Activated CD4-positive, alpha-beta T cell treated with anti-CD3 and anti-CD28 coated beads, Interleukin-2, amount 50 U/mL, for 4 hours (primary cell): ENCODE data around the gene TDRD7.

Experiments
- DNase-seq, 2 experiments: peaks; one replicate each; pipeline ENCODE4 v3.0.0-alpha.2; 2020

Gene TDRD7

GRCh38 chr9:97411789-97412625 is at the start of gene TDRD7:
TSS of gene TDRD7 (plus strand) at chr9:97412096. CDS start at chr9:97428466, 16,370 bp downstream.
- DNase-seq: peak; percentile 89 to 90

GRCh38 chr9:97362777-97363545 is 48.9 kb upstream of the TDRD7 start:
- DNase-seq: no peak

GRCh38 chr9:97363661-97364299 is 48.1 kb upstream of the TDRD7 start:
- DNase-seq: no peak

- DNase-seq: no peak
Observed at GRCh38 chr9:97364769-97365490, 47.0 kb upstream of the TDRD7 start.

GRCh38 chr9:97365634-97366033 is 46.3 kb upstream of the TDRD7 start:
- DNase-seq: no peak

- no peak for DNase-seq
Observed at GRCh38 chr9:97366476-97366875, 45.4 kb upstream of the TDRD7 start.

- DNase-seq: no peak
Observed at GRCh38 chr9:97366889-97367288, 45.0 kb upstream of the TDRD7 start.

GRCh38 chr9:97367729-97368128 is 44.2 kb upstream of the TDRD7 start:
- no peak for DNase-seq

GRCh38 chr9:97368964-97369363 is 42.9 kb upstream of the TDRD7 start:
- no peak for DNase-seq

- no peak for DNase-seq
Observed at GRCh38 chr9:97372580-97372979, 39.3 kb upstream of the TDRD7 start.

GRCh38 chr9:97373331-97373730 is 38.6 kb upstream of the TDRD7 start:
- no peak for DNase-seq

- no peak for DNase-seq
Observed at GRCh38 chr9:97374811-97375210, 37.1 kb upstream of the TDRD7 start.

GRCh38 chr9:97376902-97377301 is 35.0 kb upstream of the TDRD7 start:
- no peak for DNase-seq

GRCh38 chr9:97382099-97382718 is 29.7 kb upstream of the TDRD7 start:
- DNase-seq: no peak

GRCh38 chr9:97384406-97385262 is 27.3 kb upstream of the TDRD7 start:
- DNase-seq: no peak

GRCh38 chr9:97385626-97386264 is 26.2 kb upstream of the TDRD7 start:
- no peak for DNase-seq

- DNase-seq: no peak
Observed at GRCh38 chr9:97386265-97386633, 25.6 kb upstream of the TDRD7 start.

- peak; percentile 49 to 65 for DNase-seq
Observed at GRCh38 chr9:97386733-97387503, 25.0 kb upstream of the TDRD7 start.

- no peak for DNase-seq
Observed at GRCh38 chr9:97387504-97387886, 24.4 kb upstream of the TDRD7 start.
